K562 (cell line): Measurements from ENCODE around the gene WTAP. TPM values are rescaled to one million over a fixed set of nuclear protein-coding genes. Genes with fewer than 3 reads are reported as not detected.

Experiments used
- ATAC-seq: fragments of 200-7000 bp; cut with Tn5 transposase; 3 replicates; pipeline ENCODE4 v1.9.1; 2020; ENCODE audit warnings: moderate library complexity
- BruUV-seq: library from RNA; stranded (reverse); fragments of 400-500 nt; replicated peaks from 2 replicates; lab custom pipeline; 2021; lab: Mats Ljungman, UMichigan
- CTCF ChIA-PET: fragments of 300-600 bp; formaldehyde crosslinking; extraction: SDS; loops from one replicate; lab custom pipeline; 2021; ENCODE audit warnings: low intra/inter-chr PET ratio; lab: Yijun Ruan, JAX
- POLR2A ChIA-PET: fragments of 300-600, 350-650 bp; sonication (Branson Sonifier 250); formaldehyde crosslinking; extraction: SDS; loops from one replicate; lab custom pipeline; 2021; ENCODE audit warnings: antibody characterized with exemption, inconsistent platforms; lab: Yijun Ruan, JAX
- DNase-seq, 4 experiments: peaks; one replicate each; pipeline versions ENCODE4 v3.0.0 to v3.0.0-alpha.2; 2011 to 2018; ENCODE audit warnings: low spot score in 3 of 4, mixed read lengths in 3 of 4; ENCODE audit errors: extremely low read depth in 1 of 4
- FAIRE-seq: peaks from 2 replicates; lab custom pipeline; 2011; peaks lifted over from hg19 to GRCh38; lab: Jason Lieb, UNC
- H2AFZ ChIP-seq: 2 replicates; pipeline ENCODE4 v1.6.0; 2011; ENCODE audit warnings: low read depth, low read length, control low read depth, inconsistent platforms
- H3K27ac ChIP-seq: fragments of 200-600 bp; 3 replicates; pipeline ENCODE4 v1.8.0; 2011; ENCODE audit warnings: low read depth, mild to moderate bottlenecking, control low read depth, inconsistent platforms, low read length, moderate library complexity, mixed read lengths; ENCODE audit errors: extremely low read depth
- H3K27me3 ChIP-seq, 2 experiments: fragments of 300-600 bp in 1 of 2; 2 replicates in 1 of 2; 3 replicates in 1 of 2; pipeline versions ENCODE4 v1.6.0 to v1.8.0; 2011; ENCODE audit warnings: inconsistent platforms in 2 of 2, low read length in 2 of 2, mild to moderate bottlenecking in 1 of 2, mixed read lengths in 1 of 2, moderate library complexity in 1 of 2; ENCODE audit not compliant: control insufficient read depth in 2 of 2, insufficient read depth in 2 of 2
- H3K36me3 ChIP-seq: fragments of 300-600 bp; 3 replicates; pipeline ENCODE4 v1.8.0; 2011; ENCODE audit warnings: mild to moderate bottlenecking, low read length, inconsistent platforms; ENCODE audit not compliant: control insufficient read depth, insufficient read depth
- H3K4me1 ChIP-seq, 2 experiments: fragments of 200-600 bp in 1 of 2; replicated peaks in 1 of 2; 2 replicates in 1 of 2; 3 replicates in 1 of 2; pipeline versions ENCODE4 v1.5.1 to v1.8.0; 2011; ENCODE audit warnings: inconsistent platforms in 2 of 2, low read length in 2 of 2, mild to moderate bottlenecking in 1 of 2, mixed read lengths in 1 of 2, moderate library complexity in 1 of 2; ENCODE audit not compliant: control insufficient read depth in 2 of 2, insufficient read depth in 2 of 2
- H3K4me2 ChIP-seq: 2 replicates; pipeline ENCODE4 v1.6.1; 2011; ENCODE audit warnings: low read length, control low read depth, inconsistent platforms, mixed read lengths; ENCODE audit not compliant: insufficient read depth
- H3K4me3 ChIP-seq: fragments of 200-600 bp; sonication (generic), shearing (Covaris generic); 2 replicates; pipeline ENCODE4 v1.5.1; 2016; ENCODE audit warnings: control low read depth, inconsistent platforms
- H3K79me2 ChIP-seq: fragments of 200-600 bp; 3 replicates; pipeline ENCODE4 v1.8.0; 2011; ENCODE audit warnings: low read length, inconsistent platforms; ENCODE audit not compliant: control insufficient read depth, insufficient read depth
- H3K9ac ChIP-seq, 2 experiments: 2 replicates each; pipeline versions ENCODE4 v1.6.0 to v1.6.1; 2011; ENCODE audit warnings: low read depth in 2 of 2, low read length in 2 of 2, control low read depth in 1 of 2, inconsistent platforms in 1 of 2, mild to moderate bottlenecking in 1 of 2, mixed read lengths in 1 of 2; ENCODE audit not compliant: insufficient read depth in 1 of 2
- H3K9me1 ChIP-seq: one replicate; pipeline ENCODE4 v1.6.0; 2011; ENCODE audit warnings: inconsistent platforms, mild to moderate bottlenecking, low read length, moderate library complexity; ENCODE audit not compliant: control insufficient read depth, insufficient read depth
- H3K9me3 ChIP-seq: replicated peaks from 2 replicates; pipeline ENCODE4 v1.5.1; 2011; ENCODE audit warnings: low read depth, low read length, inconsistent platforms; ENCODE audit not compliant: control insufficient read depth, insufficient read depth
- H4K20me1 ChIP-seq: replicated peaks from 2 replicates; pipeline ENCODE4 v1.6.1; 2011; ENCODE audit warnings: low read length, inconsistent platforms, mixed read lengths; ENCODE audit not compliant: control insufficient read depth, insufficient read depth
- BDP1 ChIP-seq: IDR thresholded peaks from 3 replicates; pipeline ENCODE4 v1.6.1; 2011; ENCODE audit not compliant: insufficient read length, insufficient read depth
- CHCHD3 ChIP-seq: fragments of 250-450 bp; sonication (Bioruptor Pico); IDR thresholded peaks from 2 replicates; pipeline ENCODE4 v2.1.2; 2022; ENCODE audit warnings: mild to moderate bottlenecking
- CREB3L1 ChIP-seq: fragments of 450-650 bp; IDR thresholded peaks from 2 replicates; pipeline ENCODE4 v1.6.1; 2014; ENCODE audit warnings: low read depth, mild to moderate bottlenecking, moderate library complexity, borderline replicate concordance
- E2F8 ChIP-seq: fragments of 450-650 bp; IDR thresholded peaks from 2 replicates; pipeline ENCODE4 v1.7.1; 2018; ENCODE audit warnings: mild to moderate bottlenecking, low read depth; ENCODE audit not compliant: partially characterized antibody
- FOXA3 ChIP-seq, 2 experiments: fragments of 450-650 bp in 1 of 2; sonication (generic) in 1 of 2; formaldehyde crosslinking; IDR thresholded peaks in 1 of 2; conservative IDR thresholded peaks in 1 of 2; 2 replicates each; pipeline versions ENCODE4 v1.4.0 to v1.8.0; 2020 to 2022; ENCODE audit warnings: mild to moderate bottlenecking in 2 of 2, missing genetic modification reagents in 1 of 2
- POLR2A ChIP-seq: fragments of 450-650 bp; conservative IDR thresholded peaks from 2 replicates; pipeline ENCODE4 v1.6.1; 2016
- SUPT5H ChIP-seq: fragments of 450-650 bp; IDR thresholded peaks from 2 replicates; pipeline ENCODE4 v1.6.1; 2016
- U2AF2 ChIP-seq: fragments of 200-400 bp; formaldehyde crosslinking; optimal IDR thresholded peaks from 2 replicates; pipeline ENCODE3; 2017; ENCODE audit warnings: low read depth, mild to moderate bottlenecking, low read length
- ZBTB33 ChIP-seq: sonication (generic); formaldehyde crosslinking; IDR thresholded peaks from 2 replicates; pipeline ENCODE4 v1.8.1; 2023; ENCODE audit warnings: mild to moderate bottlenecking, missing genetic modification reagents
- ZNF764 ChIP-seq: fragments of 250-450 bp; sonication (Bioruptor Pico); IDR thresholded peaks from 2 replicates; pipeline ENCODE4 v1.4.0; 2020; ENCODE audit warnings: low read depth, mild to moderate bottlenecking, moderate library complexity
- WGBS: fragments of 100-300 bp; shearing (Covaris generic); methylation state at CpG from one replicate; pipeline ENCODE4 v1.1.6; 2016; ENCODE audit warnings: low coverage, mixed read lengths; ENCODE audit not compliant: insufficient coverage; ENCODE audit errors: missing lambda C conversion rate; 5-methylcytosine and 5-hydroxymethylcytosine counted together
- in situ Hi-C: fragments of 300-500 bp; cut with MboI; formaldehyde crosslinking; loops from 4 replicates; pipeline ENCODE4 v1.15.0; 2018; ENCODE audit warnings: inconsistent platforms, mixed read lengths
- intact Hi-C: fragments of 100-400 bp; cut with micrococcal nuclease; formaldehyde crosslinking; loops from 2 replicates; pipeline ENCODE4 v1.14.2; 2022
- polyA plus RNA-seq, 8 experiments: library from polyadenylated mRNA; depleted of rRNA in 4 of 8; stranded (reverse) in 5 of 8; unstranded in 3 of 8; fragments of >200 nt; fragmentation: Nextera tagmentation in 2 of 8; fragmentation: Illumina TruSeq in 1 of 8; extraction: Ambion mirVana in 2 of 8; extraction: Trizol in 1 of 8; gene quantifications; 2 replicates each; pipeline versions ENCODE4 v1.2.1 to v1.2.3, GENCODE V29; 2011 to 2014; ENCODE audit warnings: inconsistent platforms in 1 of 8, missing spikeins in 1 of 8
- total RNA-seq, 7 experiments: library from RNA; depleted of rRNA in 6 of 7; stranded (reverse); fragments of >200 nt in 6 of 7; fragmentation: Illumina TruSeq in 2 of 7; extraction: Trizol in 2 of 7; gene quantifications; 2 replicates each; pipeline versions ENCODE4 v1.2.1 to v1.2.3, GENCODE V29; 2011 to 2021; ENCODE audit warnings: low replicate concordance in 1 of 7

The WTAP gene
- total and polyA plus RNA-seq, 9 of the 15 experiments (the other 6 are each of a cell fraction or from before 2014, with no cell fraction given): 52.4 to 156 (median 110) TPM

GRCh38 chr6:159759645-159760044 lies 32.3 kb downstream of the WTAP start:
- Histone ChIP-seq H3K9ac (no peak overlapping the region), H3K4me1 (peaks cover 16 to 26% of the 10 kb centered on the region in 2 experiments; a peak in 4 of 5 replicates), H3K27me3 (no peaks in the 10 kb centered on the region), H3K4me2 (no peak overlapping the region), H3K9me1 (no peaks in the 10 kb centered on the region), H4K20me1 (no peaks in the 10 kb centered on the region), H3K36me3 (peaks cover 66% of the 10 kb centered on the region), H2AFZ (no peak overlapping the region), H3K4me3 (no peak overlapping the region), H3K9me3 (no peaks in the 10 kb centered on the region), H3K27ac (peak overlapping the region; percentile 48; the same call in 1 of the 3 replicates), H3K79me2 (peaks cover 33% of the 10 kb centered on the region)
- WGBS: no CpG with 5 or more reads among the region's 2 CpGs
- no TSS peak for BruUV-seq
- no peak for DNase-seq
- intact Hi-C loops: loop anchor here (2.0 kb wide), 2 partner anchors 29 to 67 kb away; partner anchors contain the start of genes SOD2 and TCP1
- TF ChIP-seq CHCHD3 (no peak), ZNF764 (CRISPR knock-in tag) (no peak), U2AF2 (no peak), E2F8 (peak; percentile 25), BDP1 (no peak), SUPT5H (0 out of 2 replicates have a peak, but pooled peaks have one; percentile 44), POLR2A (peak; percentile 49), FOXA3 (CRISPR knock-in tag; conservative IDR thresholded peaks at IDR 0.05 in 1 of 2, IDR thresholded peaks at IDR 0.05 in 1 of 2) (0 out of 4 replicates have a peak, but pooled peaks of 1 of the 2 experiments have one; percentile 13), CREB3L1 (no peak), ZBTB33 (CRISPR knock-in tag) (peak; percentile 65)
- in situ Hi-C loops: no loop called here
- POLR2A ChIA-PET: interaction anchor here (0.8 to 2.1 kb wide), 5 partner anchors 13 to 33 kb away, joined by 3 to 7 read pairs (median 3); partner anchors contain the start of genes MRPL18, TCP1 and WTAP
- CTCF ChIA-PET: no interaction called here
- no peak for ATAC-seq
- no peak for FAIRE-seq
